HPDE6-E6E7 (cell line): ENCODE results near the gene VPS35L.

Source experiments
- DNase-seq: peaks from one replicate; pipeline ENCODE4 v3.0.0; 2011; ENCODE audit warnings: missing footprints; ENCODE audit errors: extremely low spot score

VPS35L gene

GRCh38 chr16:19589771-19590302 lies 34.3 kb downstream of the VPS35L start:
- DNase-seq, result no peak

- DNase-seq, result peak; percentile 91
Measured at GRCh38 chr16:19595043-19595767, 39.7 kb downstream of the VPS35L start.

- no peak for DNase-seq
Measured at GRCh38 chr16:19598805-19599510, 43.5 kb downstream of the VPS35L start.

GRCh38 chr16:19599968-19600716 lies 44.6 kb downstream of the VPS35L start:
- no peak for DNase-seq

- DNase-seq, result peak; percentile 22
Measured at GRCh38 chr16:19601083-19601976, 45.8 kb downstream of the VPS35L start.

GRCh38 chr16:19604911-19605310 lies 49.4 kb downstream of the VPS35L start:
- no peak for DNase-seq

GRCh38 chr16:19605701-19606100 lies 50.2 kb downstream of the VPS35L start:
- DNase-seq, result no peak

- DNase-seq, result no peak
Measured at GRCh38 chr16:19607616-19608280, 52.2 kb downstream of the VPS35L start.

- no peak for DNase-seq
Measured at GRCh38 chr16:19609359-19609758, 53.9 kb downstream of the VPS35L start.

GRCh38 chr16:19610200-19610599 lies 54.7 kb downstream of the VPS35L start:
- no peak for DNase-seq

- no peak for DNase-seq
Measured at GRCh38 chr16:19613834-19614233, 58.3 kb downstream of the VPS35L start.

GRCh38 chr16:19616241-19616640 lies 60.7 kb downstream of the VPS35L start:
- DNase-seq, result no peak

- no peak for DNase-seq
Measured at GRCh38 chr16:19618876-19619275, 63.4 kb downstream of the VPS35L start.

GRCh38 chr16:19621445-19621844 lies 65.9 kb downstream of the VPS35L start:
- DNase-seq, result no peak

GRCh38 chr16:19625039-19625438 lies 69.5 kb downstream of the VPS35L start:
- no peak for DNase-seq

- no peak for DNase-seq
Measured at GRCh38 chr16:19636436-19637267, 81.1 kb downstream of the VPS35L start.

- DNase-seq, result no peak
Measured at GRCh38 chr16:19639986-19640421, 84.5 kb downstream of the VPS35L start.

- no peak for DNase-seq
Measured at GRCh38 chr16:19642501-19642900, 87.0 kb downstream of the VPS35L start.

- no peak for DNase-seq
Measured at GRCh38 chr16:19644877-19645276, 89.4 kb downstream of the VPS35L start.

GRCh38 chr16:19645557-19645981 lies 90.1 kb downstream of the VPS35L start:
- no peak for DNase-seq
